ENCODE data around the gene PIBF1. TPM values are rescaled to one million over a fixed set of nuclear protein-coding genes. Genes with fewer than 3 reads are reported as not detected.
A peak's percentile ranks its signal among the peaks of the same experiment; 100 is the strongest.
"Not testable (repeated sequence)": the region's sequence is repeated elsewhere in the genome, so short reads cannot be mapped to it uniquely, and the experiment has no call there.

The PIBF1 gene
- total RNA-seq, 3 donors from 2014 or later, result 18.5 to 24.6 (median 20.4) TPM

DNA sequence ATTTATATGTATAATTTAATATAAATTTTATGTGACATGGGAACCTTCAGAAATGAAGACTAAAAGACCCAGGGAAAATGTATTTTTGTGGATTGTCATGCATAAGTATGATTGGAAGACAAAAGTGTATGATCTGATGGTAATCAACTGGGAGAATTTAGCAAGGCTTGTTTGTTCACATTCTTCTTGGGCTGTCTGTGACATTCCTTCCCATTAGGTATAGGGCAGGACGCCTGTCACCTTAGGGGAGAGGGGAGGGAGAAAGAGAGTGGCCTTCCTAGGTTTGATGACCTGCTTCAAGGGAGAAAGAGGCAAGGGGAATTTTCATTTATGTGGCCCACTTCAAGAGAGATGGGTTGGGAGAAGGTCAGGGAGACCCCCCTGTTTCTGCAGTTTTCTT lies 22.4 kb downstream of the PIBF1 start:
- no peaks in the 10 kb centered on the region for H3K36me3 ChIP-seq (ENCODE audit: low read depth)
- no peaks in the 10 kb centered on the region for H3K4me1 ChIP-seq (ENCODE audit: low read depth)
- ATAC-seq (no peak), DNase-seq (no peak)
- no peaks in the 10 kb centered on the region for H3K9me3 ChIP-seq
- intact Hi-C loops (cut with DNase I, micrococcal nuclease), result no loop called here
- no peak overlapping the region for H3K4me3 ChIP-seq
- no peak for TF ChIP-seq CTCF (IDR thresholded peaks at IDR 0.05)

DNA sequence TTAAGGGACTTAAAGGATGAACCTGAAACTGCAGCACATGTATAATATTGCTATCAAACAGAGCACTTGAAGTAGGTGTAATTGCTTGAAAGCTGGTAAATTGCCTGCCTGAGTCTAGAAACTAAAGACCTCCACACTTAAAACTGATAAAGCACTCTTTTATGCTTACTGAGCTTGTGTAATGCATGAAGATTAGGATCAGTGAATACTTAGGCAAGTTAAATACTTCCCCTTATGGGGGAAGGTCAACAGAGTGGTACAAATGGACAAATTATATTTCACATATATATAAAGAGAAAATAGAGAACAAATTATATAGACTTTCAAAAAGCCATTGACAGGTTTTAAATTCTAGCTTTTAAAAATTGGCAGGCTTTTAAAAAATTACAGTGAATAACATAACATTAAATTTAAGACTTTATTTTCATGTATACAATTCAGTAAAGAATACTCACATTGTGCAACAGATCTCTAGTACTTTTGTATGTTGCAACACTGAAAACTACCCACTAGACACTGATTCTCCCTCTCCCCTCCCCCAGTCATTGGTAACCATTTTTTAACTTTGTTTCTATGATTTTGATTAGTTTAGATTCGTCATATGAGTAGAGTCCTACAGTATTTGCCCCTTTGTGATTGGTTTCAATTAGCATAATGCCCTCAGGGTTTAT lies 23.9 kb downstream of the PIBF1 start:
- no peak for TF ChIP-seq CTCF (IDR thresholded peaks at IDR 0.05)
- no peak overlapping the region for H3K4me3 ChIP-seq
- H3K9me3 ChIP-seq, result no peaks in the 10 kb centered on the region
- no peak for ATAC-seq
- DNase-seq, result no peak
- intact Hi-C loops (cut with DNase I, micrococcal nuclease), result no loop called here
- no peaks in the 10 kb centered on the region for H3K36me3 ChIP-seq (ENCODE audit: low read depth)
- no peaks in the 10 kb centered on the region for H3K4me1 ChIP-seq (ENCODE audit: low read depth)

GRCh38 chr13:72806514-72806913 lies 24.6 kb downstream of the PIBF1 start:
- intact Hi-C loops (cut with DNase I, micrococcal nuclease); H3K4me1 ChIP-seq (ENCODE audit: low read depth); DNase-seq; H3K9me3 ChIP-seq; H3K36me3 ChIP-seq (ENCODE audit: low read depth); ATAC-seq; H3K4me3 ChIP-seq: not testable (repeated sequence)

GRCh38 chr13:72808917-72809500 lies 27.1 kb downstream of the PIBF1 start:
- intact Hi-C loops (cut with DNase I, micrococcal nuclease), result no loop called here
- Histone ChIP-seq H3K9me3 (no peaks in the 10 kb centered on the region), H3K36me3 (ENCODE audit: low read depth) (no peaks in the 10 kb centered on the region), H3K4me3 (no peak overlapping the region), H3K4me1 (ENCODE audit: low read depth) (no peaks in the 10 kb centered on the region)
- ATAC-seq (no peak), DNase-seq (no peak)
- TF ChIP-seq CTCF (IDR thresholded peaks at IDR 0.05), result peak; percentile 26

DNA sequence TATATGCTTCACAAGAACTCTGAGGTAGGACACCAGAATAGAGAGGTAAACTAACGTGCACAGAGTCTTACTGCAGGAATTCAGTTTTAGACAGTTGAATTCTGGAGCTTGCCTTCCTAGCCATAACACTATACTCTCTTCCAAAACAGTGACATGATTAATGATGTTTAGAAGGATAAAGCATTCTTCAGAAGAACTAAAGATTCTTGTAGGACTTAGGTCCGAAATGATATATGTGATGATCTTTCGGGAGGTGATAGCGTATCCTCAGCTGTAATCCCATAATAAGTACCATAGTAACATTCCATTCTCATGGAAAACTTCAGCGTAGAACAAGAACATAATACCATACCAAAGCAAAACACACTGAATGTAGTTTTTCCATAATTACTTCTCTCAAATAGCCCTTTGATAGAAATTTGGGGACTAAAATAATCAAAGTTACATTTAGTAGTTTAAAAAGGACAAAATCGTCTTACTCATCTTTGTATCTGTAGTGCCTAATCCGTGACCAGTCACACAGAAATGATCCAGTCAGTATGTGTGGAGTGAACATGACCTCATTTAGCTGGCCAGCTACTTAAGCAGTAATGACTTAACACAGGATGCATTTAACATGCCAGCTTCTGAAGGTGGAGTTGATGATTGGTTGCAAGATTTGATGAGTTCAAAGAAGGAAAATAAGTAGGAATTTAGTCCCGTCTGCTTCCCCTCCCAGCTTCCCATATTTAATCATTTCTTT lies 38.4 kb downstream of the PIBF1 start:
- intact Hi-C loops (cut with DNase I, micrococcal nuclease), result no loop called here
- no peak for TF ChIP-seq CTCF (IDR thresholded peaks at IDR 0.05)
- no peak for ATAC-seq
- H3K36me3 ChIP-seq (ENCODE audit: low read depth), result no peaks in the 10 kb centered on the region
- H3K4me1 ChIP-seq (ENCODE audit: low read depth), result no peaks in the 10 kb centered on the region
- DNase-seq, result no peak
- no peak overlapping the region for H3K4me3 ChIP-seq
- H3K9me3 ChIP-seq, result no peaks in the 10 kb centered on the region

DNA sequence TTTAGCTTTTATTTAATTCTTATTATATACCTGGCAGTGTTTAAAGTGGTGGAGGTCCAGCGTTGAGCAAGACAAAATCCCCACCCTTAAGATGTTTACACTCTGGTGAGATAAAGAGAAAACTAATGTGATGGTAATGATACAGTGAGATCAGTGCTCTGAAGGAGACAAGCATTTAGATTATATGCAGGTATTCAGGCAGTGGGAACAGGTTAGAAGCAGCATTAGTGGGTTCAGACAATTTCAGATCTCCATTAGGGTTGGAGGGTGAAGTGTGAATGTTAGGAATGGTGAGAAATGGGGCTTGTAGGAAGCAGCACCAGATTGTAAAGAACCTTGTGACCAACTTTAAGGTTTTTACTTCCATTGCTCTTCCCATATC lies 39.0 kb downstream of the PIBF1 start:
- TF ChIP-seq CTCF (IDR thresholded peaks at IDR 0.05), result no peak

More for the DNA sequence above, 39.0 kb downstream of the PIBF1 start:
- no peak for ATAC-seq
- no peak overlapping the region for H3K4me3 ChIP-seq
- H3K9me3 ChIP-seq, result no peaks in the 10 kb centered on the region
- no peak for DNase-seq
- no peaks in the 10 kb centered on the region for H3K36me3 ChIP-seq (ENCODE audit: low read depth)
- intact Hi-C loops (cut with DNase I, micrococcal nuclease), result no loop called here
- H3K4me1 ChIP-seq (ENCODE audit: low read depth), result no peaks in the 10 kb centered on the region
